NK-92 (cell line): ENCODE measurements around the gene SHISA9.

Experiments used
- DNase-seq: peaks from one replicate; lab custom pipeline; 2025; ENCODE audit not compliant: unreplicated experiment; lab: John Stamatoyannopoulos, UW

SHISA9 gene

DNA sequence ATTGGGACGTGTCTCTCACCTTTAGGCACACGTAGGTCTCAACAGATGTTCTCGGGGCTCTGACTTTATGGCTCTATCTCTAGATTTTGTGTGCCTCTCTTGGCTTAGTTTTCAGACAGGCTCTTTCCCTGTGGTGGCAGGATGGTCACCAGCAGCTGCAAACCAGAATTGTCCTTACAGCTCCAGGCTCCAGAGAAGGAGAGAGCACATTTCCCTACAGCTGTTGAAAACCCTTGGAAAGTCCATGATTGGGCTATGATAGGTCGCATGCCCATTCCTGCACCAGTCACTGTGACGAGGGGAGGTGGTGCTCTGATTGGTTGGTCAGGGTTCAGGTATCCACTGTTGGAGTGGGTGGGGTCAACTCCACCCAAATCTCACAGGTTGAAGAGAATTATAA, 41.5 kb downstream of the SHISA9 start:
- no peak for DNase-seq

- DNase-seq = no peak
Measured at GRCh38 chr16:12944300-12944699, 42.9 kb downstream of the SHISA9 start.

GRCh38 chr16:12951392-12951791, 50.0 kb downstream of the SHISA9 start:
- no peak for DNase-seq

DNA sequence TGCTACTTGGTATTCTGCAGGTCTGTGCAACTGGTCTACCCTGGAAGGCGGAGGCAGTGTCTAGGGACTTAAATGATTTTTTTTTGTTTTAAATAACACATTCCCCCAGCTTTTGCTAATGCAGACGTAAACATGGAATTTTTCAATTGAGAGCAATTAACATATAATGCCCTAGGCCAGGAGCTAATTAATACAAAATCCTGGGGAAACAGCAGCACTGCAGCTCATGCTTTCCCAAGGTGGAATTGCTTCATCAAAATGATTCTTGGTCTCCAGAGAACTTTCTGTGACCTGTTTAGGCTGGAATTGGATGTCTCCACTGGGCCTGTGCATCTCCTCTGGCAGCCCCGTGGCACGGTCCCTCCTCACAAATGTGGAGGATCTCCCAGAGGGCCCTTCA, 50.6 kb downstream of the SHISA9 start:
- no peak for DNase-seq

GRCh38 chr16:12958366-12958765, 57.0 kb downstream of the SHISA9 start:
- no peak for DNase-seq

GRCh38 chr16:12959072-12959471, 57.7 kb downstream of the SHISA9 start:
- DNase-seq = no peak

GRCh38 chr16:12961626-12962025, 60.2 kb downstream of the SHISA9 start:
- no peak for DNase-seq

DNA sequence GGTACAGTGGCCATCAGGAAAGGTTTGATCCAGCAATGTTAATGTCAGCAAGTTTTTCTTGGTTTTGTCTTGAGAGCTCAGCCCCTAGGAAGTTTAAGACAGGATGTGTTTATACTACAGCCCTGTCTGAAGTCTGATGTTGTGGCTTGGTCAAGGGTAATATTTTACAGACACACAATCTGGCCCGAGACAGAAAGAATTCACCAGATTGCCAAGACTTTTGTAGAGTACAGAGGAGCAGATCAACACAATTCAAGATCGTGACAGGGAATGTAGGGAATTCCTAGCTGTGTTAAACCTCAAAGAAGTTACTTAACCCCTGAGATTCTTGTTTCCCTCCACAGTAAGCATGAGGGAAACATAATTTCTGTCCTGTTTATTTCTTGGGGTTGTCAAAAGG, 63.1 kb downstream of the SHISA9 start:
- DNase-seq = no peak

DNA sequence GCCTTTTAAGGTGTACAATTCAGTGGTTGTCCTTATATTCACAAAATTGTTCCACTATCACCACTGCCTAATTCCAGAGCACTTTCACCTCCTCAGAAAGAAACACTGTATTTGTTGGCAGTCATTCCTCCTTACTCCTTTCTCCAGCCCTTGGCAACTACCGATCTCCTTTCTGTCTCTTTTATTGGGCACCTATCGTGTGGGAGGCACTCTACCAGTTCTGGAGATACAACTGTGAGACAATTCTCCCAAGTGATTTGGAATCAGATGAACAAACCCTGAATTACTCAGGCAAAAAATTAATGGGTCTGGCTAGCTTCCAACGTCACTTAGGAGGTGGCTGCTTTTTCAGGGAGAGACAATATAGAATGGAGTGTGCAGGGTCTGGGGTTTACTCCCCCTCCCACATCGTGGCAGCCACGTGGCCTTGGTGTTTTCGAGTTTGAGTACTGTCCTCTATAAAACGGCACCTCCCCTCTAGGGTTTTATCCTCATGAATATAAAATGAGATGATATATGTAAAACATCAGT, 63.9 kb downstream of the SHISA9 start:
- no peak for DNase-seq

GRCh38 chr16:12971241-12971640, 69.8 kb downstream of the SHISA9 start:
- no peak for DNase-seq

DNA sequence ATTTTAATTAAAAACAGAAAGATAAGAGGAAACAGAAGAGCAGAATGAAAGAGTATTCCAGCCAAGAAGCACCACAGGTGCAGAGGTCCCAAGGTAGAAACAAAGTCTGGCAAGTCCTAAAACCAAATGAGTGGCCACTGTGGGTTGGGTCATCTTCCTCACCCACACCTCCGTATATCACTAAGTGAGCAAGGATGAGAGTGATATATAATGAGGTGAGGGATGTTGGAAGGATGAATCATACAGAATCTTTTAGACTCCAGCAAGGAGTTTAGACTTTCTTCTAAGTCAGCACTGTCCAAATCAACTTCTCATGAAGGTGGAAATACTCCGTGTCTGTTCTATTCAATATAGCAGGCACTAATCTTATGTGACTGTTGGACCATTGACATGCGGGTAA, 70.8 kb downstream of the SHISA9 start:
- DNase-seq = no peak

DNA sequence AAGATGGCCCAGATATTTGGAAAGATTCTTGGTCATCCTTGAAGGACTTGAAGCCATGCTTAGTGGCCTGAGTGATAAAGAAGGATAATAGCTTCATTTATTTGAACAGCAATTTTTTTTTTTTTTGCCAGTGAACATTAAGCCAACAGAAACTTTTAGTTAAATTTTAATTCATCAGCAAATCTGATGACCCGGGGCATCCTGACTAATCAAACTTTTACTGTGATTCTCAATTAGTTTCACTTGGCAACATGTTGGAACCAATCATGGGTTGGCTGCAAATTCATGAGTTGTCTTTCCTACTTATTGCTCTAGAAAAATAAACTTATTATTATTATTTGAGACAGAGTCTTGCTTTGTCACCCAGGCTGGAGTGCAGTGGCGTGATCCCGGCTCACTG, 74.4 kb downstream of the SHISA9 start:
- no peak for DNase-seq

- DNase-seq = no peak
Measured at GRCh38 chr16:12976496-12976895, 75.1 kb downstream of the SHISA9 start.

DNA sequence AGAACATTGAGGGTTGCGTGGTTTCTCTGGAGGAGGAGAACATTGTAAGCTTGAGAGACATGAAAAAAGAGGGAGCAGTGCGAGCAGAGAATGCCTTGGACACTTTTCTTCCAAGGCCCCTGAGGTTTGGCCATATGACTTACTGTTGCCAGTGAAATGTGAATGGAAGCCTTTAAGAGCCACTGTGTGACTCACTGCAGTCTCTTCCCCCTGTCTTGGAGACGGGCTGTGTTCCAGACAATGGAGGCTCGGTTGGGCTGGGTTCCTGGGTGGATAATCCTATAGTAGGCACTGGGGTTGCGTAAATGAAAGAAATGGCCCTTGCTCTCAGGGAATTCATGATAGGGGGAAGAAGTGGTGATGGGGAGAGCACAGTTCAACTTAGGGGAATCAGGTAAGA, 75.5 kb downstream of the SHISA9 start:
- DNase-seq = no peak

DNA sequence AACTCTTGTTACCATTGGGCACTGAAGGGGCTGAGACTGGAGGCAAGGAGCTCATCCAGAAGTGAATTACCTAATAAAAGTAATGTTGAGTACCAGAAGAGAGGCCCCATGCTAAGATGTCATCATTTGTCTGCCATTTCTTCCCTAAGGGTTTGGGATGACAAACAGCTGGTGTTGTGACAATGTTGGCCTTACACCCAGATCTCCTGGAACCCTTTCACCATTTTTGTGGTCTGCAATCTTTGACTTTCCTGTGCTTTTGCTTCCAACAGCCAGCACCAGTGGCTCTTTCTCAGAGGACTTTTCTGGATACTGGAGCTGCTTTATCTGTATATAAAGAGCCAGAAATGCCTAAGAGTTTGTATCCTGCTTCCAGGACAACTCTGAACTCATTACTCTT, 84.1 kb downstream of the SHISA9 start:
- DNase-seq = no peak

- no peak for DNase-seq
Measured at GRCh38 chr16:12988071-12988470, 86.7 kb downstream of the SHISA9 start.

GRCh38 chr16:12992066-12992465, 90.7 kb downstream of the SHISA9 start:
- DNase-seq = no peak

DNA sequence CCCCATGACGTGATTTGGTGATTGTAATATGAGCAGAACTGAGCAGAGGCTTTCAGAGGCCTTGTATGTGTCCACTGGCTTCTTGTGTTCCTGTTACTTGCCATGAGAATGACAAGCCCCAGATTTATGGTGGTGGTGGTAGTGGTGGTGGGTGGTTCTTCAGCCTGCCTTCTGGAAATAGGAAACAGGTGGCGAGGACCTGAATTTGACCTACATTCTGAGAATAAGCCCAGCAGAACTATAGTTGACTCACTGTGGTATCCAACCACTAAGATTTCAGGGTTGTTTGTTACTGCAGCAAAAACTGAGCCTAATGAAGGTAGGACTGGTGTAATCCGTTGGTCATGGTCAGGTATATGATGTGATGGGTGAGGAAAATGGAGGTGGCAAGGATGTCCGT, 93.0 kb downstream of the SHISA9 start:
- DNase-seq = no peak

DNA sequence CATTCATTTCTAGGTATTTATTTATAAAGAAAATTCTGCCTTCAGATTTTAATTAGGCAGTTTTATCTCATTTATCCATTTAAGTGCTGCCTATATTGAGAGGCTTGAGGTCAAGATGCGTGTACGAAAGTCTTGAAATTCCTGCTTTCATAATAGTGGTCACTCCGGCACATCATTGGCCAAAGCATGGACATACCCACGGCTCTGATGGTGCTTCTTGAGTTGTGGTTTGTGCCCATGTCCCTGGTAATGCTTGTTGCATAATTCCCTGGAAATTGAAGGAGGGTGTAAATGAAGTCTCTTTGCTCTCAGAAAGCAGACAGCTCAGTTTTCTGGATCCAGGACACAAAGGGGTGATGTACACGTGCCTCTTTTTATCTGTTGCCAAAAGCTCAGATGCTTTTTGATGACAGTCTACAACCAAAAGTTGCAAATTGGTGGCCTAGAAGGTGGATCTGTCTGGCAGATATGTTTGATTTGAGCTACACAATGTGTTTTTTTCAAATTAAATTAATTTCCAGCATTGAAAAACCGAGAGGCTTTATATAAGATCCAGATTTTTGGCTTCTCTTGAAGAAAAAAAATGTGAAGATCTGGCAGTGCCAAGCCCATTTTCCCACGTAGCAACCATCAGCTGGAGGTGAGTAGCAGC, 94.4 kb downstream of the SHISA9 start:
- no peak for DNase-seq

DNA sequence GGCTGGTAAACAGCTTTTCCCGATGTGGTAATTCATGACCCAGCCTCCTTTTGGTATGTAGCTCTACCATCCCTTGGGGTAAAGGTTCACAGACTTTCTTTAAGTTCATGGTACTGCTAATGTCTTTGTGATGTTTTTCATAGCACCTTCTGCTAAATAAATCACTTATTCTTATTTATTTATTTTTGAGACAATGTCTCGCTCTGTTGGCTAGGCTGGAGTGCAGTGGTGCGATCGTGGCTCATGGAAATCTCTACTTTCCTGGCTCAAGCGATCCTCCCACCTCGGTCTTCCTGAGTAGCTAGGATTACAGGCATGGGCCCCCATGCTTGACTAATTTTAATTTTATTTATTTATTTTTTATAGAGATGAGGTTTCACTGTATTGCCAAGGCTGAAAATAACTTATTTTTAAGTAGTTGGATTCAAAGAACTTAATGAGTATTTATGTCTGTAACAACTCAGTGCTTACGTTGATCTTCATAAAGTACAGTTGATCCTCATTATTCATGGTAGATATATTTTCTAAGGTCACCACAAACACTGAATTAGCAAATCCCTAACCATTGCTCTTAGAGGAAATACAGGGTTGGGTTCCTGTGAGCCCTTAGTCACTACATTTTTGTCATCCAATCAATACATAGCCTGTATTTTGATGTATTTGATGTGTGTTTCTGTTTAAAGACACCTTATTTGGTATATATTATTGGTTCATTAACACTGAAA, 97.1 kb downstream of the SHISA9 start:
- DNase-seq = no peak

DNA sequence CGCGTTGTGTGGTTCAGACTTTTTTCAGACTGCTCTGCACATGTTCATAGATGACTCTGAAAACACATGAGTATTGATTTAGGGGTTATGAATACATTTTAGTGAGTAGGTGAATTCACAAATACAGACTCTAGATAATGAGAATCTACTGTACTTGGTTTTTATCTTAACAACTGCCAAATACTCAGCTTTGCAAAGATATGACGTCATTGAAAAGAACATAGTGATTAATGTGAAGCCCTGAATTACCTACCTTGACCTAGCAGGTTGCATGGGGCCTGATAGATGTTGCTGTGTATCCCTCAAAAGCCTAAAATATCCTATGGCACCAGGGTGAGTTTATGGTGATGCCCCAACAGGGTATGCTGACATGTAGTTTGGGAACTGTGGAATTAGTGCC, 98.0 kb downstream of the SHISA9 start:
- DNase-seq = no peak

GRCh38 chr16:13005721-13006247, 104.4 kb downstream of the SHISA9 start:
- no peak for DNase-seq
